ENCODE results near the gene GSTA3. TPM values are rescaled to one million over a fixed set of nuclear protein-coding genes. Genes with fewer than 3 reads are reported as not detected.
"Not testable (repeated sequence)": the region's sequence is repeated elsewhere in the genome, so short reads cannot be mapped to it uniquely, and the experiment has no call there.

The GSTA3 gene
- polyA plus RNA-seq (2013, experiment 1 of 2) = not detected
- polyA plus RNA-seq (2013, experiment 2 of 2) = not detected

DNA sequence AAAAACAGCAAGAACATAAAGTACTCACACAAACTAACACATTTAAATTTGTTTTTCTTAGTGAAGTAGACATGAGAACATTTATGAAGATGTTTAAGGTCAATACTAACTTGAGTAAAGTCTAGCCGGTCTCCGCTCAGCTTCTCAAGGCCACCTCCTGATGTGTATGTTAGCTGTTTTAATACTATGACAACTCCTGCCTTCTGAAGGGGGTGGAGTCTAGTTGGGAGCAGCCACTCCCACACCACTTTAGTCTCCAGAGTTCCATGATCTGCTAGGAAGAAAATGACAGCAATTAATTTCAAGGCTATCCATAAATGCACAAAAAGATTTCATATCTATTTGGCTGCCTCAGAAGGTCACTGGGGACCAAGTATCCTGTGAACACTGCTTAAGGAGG, at the start of gene GSTA3:
Gene GSTA3 (minus strand): TSS at position 168 of the 400 bp plus-strand sequence. CDS start 3,864 bp downstream, outside the sequence.
- peaks cover 5% of the 10 kb centered on the region for H3K9me3 ChIP-seq (ENCODE audit: control insufficient read depth, low read length)
- H3K4me1 ChIP-seq (ENCODE audit: control insufficient read depth, insufficient read depth, low read length, poor library complexity, severe bottlenecking) = no peaks in the 10 kb centered on the region
- no peaks in the 10 kb centered on the region for H3K36me3 ChIP-seq (ENCODE audit: control insufficient read depth, insufficient read depth, low read length)
- H3K27ac ChIP-seq (ENCODE audit: low read depth, low read length, severe bottlenecking) = no peak within 1 kb of the TSS
- 100% methylated on average over 2 of the region's 2 CpGs; no CpG with 5 or more reads in 1 of the 2 experiments for WGBS, 2 experiments (ENCODE audit: insufficient coverage in 2 of 2)
- no peak within 1 kb of the TSS for H3K4me3 ChIP-seq (ENCODE audit: extremely low read depth, insufficient read depth, low read length, poor library complexity, severe bottlenecking)

DNA sequence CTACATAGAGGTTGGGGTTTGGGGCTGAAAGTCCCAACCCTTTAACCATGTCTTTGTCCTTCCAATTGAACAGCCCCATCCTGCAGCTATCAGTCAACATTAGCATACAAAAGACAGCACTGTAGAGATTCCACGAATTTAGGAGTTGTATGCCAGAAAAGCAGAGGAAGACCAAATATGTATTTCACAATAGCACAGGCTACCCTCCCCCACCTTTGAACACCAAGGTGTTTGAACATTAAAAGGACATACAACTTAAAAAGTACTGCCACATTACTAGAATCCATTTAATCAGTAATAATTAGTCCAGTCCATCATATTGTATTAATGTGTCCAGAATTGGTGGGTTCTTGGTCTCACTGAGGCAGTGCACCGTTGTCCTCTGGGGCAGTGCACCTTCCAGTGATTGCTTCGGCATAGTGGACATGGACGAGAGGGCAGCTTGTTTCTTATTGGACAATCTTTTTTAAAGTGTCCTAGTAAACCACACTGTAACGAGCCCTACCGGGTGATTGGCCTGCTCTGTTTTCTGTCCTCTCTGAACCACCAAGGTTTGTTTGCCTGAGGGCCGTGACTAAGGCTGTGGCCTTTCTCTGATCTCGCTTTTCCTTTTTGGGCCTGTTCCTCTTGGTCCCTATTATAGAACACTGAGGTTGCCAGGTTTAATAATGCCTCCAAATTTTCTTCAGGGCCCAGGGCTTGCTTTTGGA, 49.2 kb upstream of the GSTA3 start:
- H3K27ac ChIP-seq (ENCODE audit: low read depth, low read length, severe bottlenecking) = no peak overlapping the region
- no peaks in the 10 kb centered on the region for H3K9me3 ChIP-seq (ENCODE audit: control insufficient read depth, low read length)
- no peak overlapping the region for H3K4me3 ChIP-seq (ENCODE audit: extremely low read depth, insufficient read depth, low read length, poor library complexity, severe bottlenecking)
- H3K4me1 ChIP-seq (ENCODE audit: control insufficient read depth, insufficient read depth, low read length, poor library complexity, severe bottlenecking) = no peaks in the 10 kb centered on the region
- no peaks in the 10 kb centered on the region for H3K36me3 ChIP-seq (ENCODE audit: control insufficient read depth, insufficient read depth, low read length)
- WGBS, 2 experiments (ENCODE audit: insufficient coverage in 2 of 2) = 70 to 82% methylated on average over 3 to 6 of the region's 8 CpGs

DNA sequence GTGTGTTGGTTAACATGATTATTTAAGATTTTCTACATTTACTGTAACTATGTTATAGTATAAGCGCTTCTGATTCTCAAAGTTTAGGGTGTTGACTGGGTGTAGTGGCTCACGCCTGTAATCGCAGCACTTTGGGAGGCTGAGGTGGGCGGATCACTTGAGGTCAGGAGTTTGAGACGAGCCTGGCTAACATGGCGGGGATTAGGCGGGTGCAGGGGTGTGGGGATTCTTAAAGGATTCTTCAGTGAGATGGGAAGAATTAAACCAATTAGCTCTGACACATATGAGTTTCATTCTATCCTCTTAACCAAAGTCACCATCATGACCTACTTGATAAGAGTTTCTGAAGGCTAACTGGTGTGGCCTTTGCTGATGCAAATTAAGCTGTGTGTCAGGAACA, 46.4 kb upstream of the GSTA3 start:
- WGBS, 2 experiments (ENCODE audit: insufficient coverage in 2 of 2) = 78 to 90% methylated on average over 2 to 5 of the region's 7 CpGs
- Histone ChIP-seq H3K9me3 (ENCODE audit: control insufficient read depth, low read length) (no peaks in the 10 kb centered on the region), H3K4me3 (ENCODE audit: extremely low read depth, insufficient read depth, low read length, poor library complexity, severe bottlenecking) (no peak overlapping the region), H3K4me1 (ENCODE audit: control insufficient read depth, insufficient read depth, low read length, poor library complexity, severe bottlenecking) (no peaks in the 10 kb centered on the region), H3K36me3 (ENCODE audit: control insufficient read depth, insufficient read depth, low read length) (no peaks in the 10 kb centered on the region), H3K27ac (ENCODE audit: low read depth, low read length, severe bottlenecking) (no peak overlapping the region)

DNA sequence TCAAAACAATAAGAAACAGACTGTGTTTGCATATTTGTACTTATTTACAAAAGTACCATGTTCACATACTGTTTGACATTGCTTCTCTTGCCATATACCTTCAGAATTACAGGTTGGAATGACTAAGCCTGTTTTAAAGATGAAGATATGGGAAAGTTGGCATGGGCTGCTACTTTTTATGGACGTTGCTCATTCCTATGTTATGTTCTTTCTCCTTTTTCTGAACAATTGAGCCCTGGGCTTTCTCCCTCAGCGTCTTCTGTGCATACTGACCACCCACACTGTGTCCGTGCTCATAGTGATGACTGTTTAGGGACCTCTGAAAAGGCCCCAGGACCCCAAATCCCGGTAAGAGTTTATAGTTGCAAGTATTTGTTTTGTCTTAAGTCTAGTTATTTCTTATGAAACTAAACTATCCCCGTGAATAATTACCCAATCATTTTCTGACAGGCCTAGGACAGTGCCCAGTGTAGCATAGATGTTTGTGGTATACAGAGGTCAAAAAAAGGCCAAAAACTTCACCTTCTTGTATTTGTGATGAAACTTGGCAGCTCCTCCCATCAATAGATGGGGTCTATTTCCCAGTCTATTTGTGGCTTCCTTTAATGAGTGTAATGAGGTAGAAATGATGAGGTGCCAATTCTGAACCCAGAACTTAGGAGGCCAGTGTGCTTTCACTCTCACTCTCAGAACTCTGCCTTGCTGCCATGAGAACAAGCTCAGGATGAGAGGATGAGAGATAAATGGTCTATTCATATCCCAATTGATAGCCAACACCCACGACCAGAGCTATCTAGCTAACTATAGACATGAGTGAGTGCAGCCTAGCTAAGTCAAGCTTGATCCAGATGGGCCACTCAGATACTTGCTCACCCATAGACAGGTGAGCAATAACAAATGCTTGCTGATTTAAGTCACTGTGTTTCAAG, 44.7 kb upstream of the GSTA3 start:
- Histone ChIP-seq H3K27ac (ENCODE audit: low read depth, low read length, severe bottlenecking) (no peak overlapping the region), H3K4me3 (ENCODE audit: extremely low read depth, insufficient read depth, low read length, poor library complexity, severe bottlenecking) (no peak overlapping the region), H3K4me1 (ENCODE audit: control insufficient read depth, insufficient read depth, low read length, poor library complexity, severe bottlenecking) (no peaks in the 10 kb centered on the region), H3K36me3 (ENCODE audit: control insufficient read depth, insufficient read depth, low read length) (no peaks in the 10 kb centered on the region), H3K9me3 (ENCODE audit: control insufficient read depth, low read length) (no peaks in the 10 kb centered on the region)
- 75% methylated on average over 2 of the region's 6 CpGs; no CpG with 5 or more reads in 1 of the 2 experiments for WGBS, 2 experiments (ENCODE audit: insufficient coverage in 2 of 2)

DNA sequence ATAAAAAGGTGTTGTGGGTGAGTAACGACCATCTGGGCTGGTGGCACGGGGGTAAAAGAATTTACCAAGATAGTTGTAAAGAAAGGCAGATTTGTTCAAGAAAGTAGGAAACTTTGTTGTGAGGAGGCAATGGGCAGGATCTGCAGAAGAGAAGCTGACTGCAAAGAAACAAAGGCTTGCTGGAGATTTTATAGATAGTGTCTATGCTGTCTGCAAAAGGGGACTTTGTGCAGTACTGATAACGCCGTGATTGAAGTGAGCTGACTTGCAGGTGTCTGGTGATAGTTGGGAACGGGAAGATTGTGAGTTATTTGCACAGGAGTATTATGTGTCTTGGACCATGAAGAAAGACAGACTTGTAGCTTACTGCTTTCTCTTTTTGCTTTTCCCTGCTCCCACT, 36.8 kb upstream of the GSTA3 start:
- Histone ChIP-seq H3K36me3 (ENCODE audit: control insufficient read depth, insufficient read depth, low read length) (no peaks in the 10 kb centered on the region), H3K4me3 (ENCODE audit: extremely low read depth, insufficient read depth, low read length, poor library complexity, severe bottlenecking) (no peak overlapping the region), H3K9me3 (ENCODE audit: control insufficient read depth, low read length) (no peaks in the 10 kb centered on the region), H3K4me1 (ENCODE audit: control insufficient read depth, insufficient read depth, low read length, poor library complexity, severe bottlenecking) (peaks cover 5% of the 10 kb centered on the region), H3K27ac (ENCODE audit: low read depth, low read length, severe bottlenecking) (no peak overlapping the region)
- 41 to 60% methylated on average over 4 of the region's 5 CpGs for WGBS, 2 experiments (ENCODE audit: insufficient coverage in 2 of 2)

DNA sequence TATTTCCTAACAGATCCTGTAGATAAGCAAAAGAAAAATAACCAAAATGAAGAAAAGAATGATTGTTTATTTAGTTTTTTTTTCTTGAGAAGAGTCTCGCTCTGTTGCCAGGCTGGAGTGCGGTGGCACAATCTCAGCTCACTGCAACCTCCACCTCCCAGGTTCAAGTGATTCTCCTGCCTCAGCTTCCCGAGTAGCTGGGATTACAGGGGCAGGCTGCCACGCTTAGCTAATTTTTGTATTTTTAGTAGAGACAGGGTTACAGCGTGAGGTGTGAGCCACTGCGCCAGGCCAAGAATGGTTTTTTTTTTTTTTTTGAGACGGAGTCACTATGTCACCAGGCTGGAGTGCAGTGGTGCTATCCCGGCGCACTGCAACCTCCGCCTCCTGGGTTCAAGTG, 33.3 kb upstream of the GSTA3 start:
- not testable (repeated sequence) for H3K4me3 ChIP-seq (ENCODE audit: extremely low read depth, insufficient read depth, low read length, poor library complexity, severe bottlenecking); H3K4me1 ChIP-seq (ENCODE audit: control insufficient read depth, insufficient read depth, low read length, poor library complexity, severe bottlenecking); H3K9me3 ChIP-seq (ENCODE audit: control insufficient read depth, low read length); H3K27ac ChIP-seq (ENCODE audit: low read depth, low read length, severe bottlenecking); H3K36me3 ChIP-seq (ENCODE audit: control insufficient read depth, insufficient read depth, low read length)
- 90 to 99% methylated on average over 8 to 9 of the region's 10 CpGs for WGBS, 2 experiments (ENCODE audit: insufficient coverage in 2 of 2)

DNA sequence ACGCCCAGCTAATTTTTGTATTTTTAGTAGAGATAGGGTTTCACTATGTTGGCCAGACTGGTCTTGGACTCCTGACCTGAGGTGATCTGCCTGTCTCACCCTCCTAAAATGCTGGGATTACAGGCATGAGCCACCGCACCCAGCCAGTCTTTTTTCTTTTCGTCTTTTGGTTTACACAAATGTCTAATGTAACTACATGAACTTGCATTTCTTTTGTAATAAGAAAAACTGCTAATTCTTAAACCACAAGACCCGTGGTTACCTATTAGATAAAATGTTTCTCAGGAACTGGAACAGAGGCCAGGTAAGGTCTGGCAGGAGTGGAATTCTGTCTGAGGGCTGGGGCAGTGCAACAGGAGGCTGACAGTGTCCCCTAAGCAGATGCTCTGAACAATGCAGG, 32.7 kb upstream of the GSTA3 start:
- no peak overlapping the region for H3K4me3 ChIP-seq (ENCODE audit: extremely low read depth, insufficient read depth, low read length, poor library complexity, severe bottlenecking)
- H3K27ac ChIP-seq (ENCODE audit: low read depth, low read length, severe bottlenecking) = no peak overlapping the region
- WGBS, 2 experiments (ENCODE audit: insufficient coverage in 2 of 2) = 86% methylated on average over 3 of the region's 4 CpGs; no CpG with 5 or more reads in 1 of the 2 experiments
- no peaks in the 10 kb centered on the region for H3K9me3 ChIP-seq (ENCODE audit: control insufficient read depth, low read length)
- H3K36me3 ChIP-seq (ENCODE audit: control insufficient read depth, insufficient read depth, low read length) = no peaks in the 10 kb centered on the region
- peaks cover 5% of the 10 kb centered on the region for H3K4me1 ChIP-seq (ENCODE audit: control insufficient read depth, insufficient read depth, low read length, poor library complexity, severe bottlenecking)

DNA sequence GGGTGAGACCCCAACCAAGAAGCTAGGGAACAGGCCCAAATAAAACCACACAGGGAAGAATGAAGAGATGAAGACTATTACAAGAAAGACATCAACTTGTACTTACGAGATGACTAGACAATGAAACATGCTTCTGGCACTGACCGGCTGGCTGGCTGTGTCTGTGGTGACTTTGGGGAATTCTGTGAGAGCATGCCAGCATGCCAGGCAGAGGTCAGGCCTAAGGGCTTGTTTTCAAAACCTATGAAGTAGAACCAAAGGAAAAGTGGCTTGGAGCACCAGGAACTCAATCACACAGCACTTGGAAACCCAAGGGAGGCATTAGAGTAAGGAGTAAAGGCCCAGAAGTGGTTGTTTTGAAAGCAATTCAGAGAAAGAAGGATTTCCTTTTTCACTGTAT, 28.4 kb upstream of the GSTA3 start:
- H3K27ac ChIP-seq (ENCODE audit: low read depth, low read length, severe bottlenecking) = no peak overlapping the region
- H3K36me3 ChIP-seq (ENCODE audit: control insufficient read depth, insufficient read depth, low read length) = no peaks in the 10 kb centered on the region
- H3K4me1 ChIP-seq (ENCODE audit: control insufficient read depth, insufficient read depth, low read length, poor library complexity, severe bottlenecking) = no peaks in the 10 kb centered on the region
- H3K4me3 ChIP-seq (ENCODE audit: extremely low read depth, insufficient read depth, low read length, poor library complexity, severe bottlenecking) = no peak overlapping the region
- H3K9me3 ChIP-seq (ENCODE audit: control insufficient read depth, low read length) = no peaks in the 10 kb centered on the region
- 89 to 92% methylated on average over 2 of the region's 2 CpGs for WGBS, 2 experiments (ENCODE audit: insufficient coverage in 2 of 2)

DNA sequence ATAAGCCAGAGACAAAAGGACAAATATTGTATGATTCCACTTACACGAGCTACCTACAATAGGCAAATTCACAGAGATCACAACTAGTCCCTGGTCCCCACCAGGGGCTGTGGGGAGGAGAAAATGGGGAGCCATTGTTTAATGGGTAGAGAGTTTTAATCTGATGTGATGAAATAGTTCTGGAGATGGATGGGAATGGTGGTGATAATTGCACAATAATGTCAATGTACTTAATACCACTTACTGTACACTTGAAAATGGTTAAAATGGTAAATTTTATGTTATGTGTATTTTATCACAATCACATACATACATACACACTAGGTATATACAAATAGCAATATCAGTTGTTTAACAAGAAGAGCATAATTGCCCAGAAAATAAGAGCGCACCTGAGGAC, 24.3 kb upstream of the GSTA3 start:
- 100% methylated on average over 1 of the region's 2 CpGs; no CpG with 5 or more reads in 1 of the 2 experiments for WGBS, 2 experiments (ENCODE audit: insufficient coverage in 2 of 2)
- Histone ChIP-seq H3K36me3 (ENCODE audit: control insufficient read depth, insufficient read depth, low read length) (no peaks in the 10 kb centered on the region), H3K4me1 (ENCODE audit: control insufficient read depth, insufficient read depth, low read length, poor library complexity, severe bottlenecking) (no peaks in the 10 kb centered on the region), H3K27ac (ENCODE audit: low read depth, low read length, severe bottlenecking) (no peak overlapping the region), H3K4me3 (ENCODE audit: extremely low read depth, insufficient read depth, low read length, poor library complexity, severe bottlenecking) (no peak overlapping the region), H3K9me3 (ENCODE audit: control insufficient read depth, low read length) (peaks cover 2% of the 10 kb centered on the region)

DNA sequence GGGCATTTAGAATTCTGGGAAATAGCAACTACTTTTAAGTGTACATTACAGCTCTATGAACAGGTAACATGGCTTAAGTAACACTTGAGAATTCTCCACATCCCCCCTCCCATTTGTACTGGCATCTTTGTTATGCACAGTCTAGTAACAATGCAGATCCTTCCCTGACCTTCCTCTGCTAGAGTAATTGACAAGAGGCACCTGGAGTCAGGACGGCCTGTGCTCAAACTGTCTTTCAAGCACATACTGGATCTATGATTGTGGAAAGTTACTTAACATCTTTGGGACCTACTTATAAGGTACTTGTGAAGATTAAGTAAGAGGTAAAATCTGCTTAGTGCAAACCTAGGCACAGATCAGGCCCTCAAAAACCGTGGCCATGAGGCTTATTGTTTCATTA, 21.9 kb upstream of the GSTA3 start:
- H3K9me3 ChIP-seq (ENCODE audit: control insufficient read depth, low read length) = peaks cover 3% of the 10 kb centered on the region
- H3K4me3 ChIP-seq (ENCODE audit: extremely low read depth, insufficient read depth, low read length, poor library complexity, severe bottlenecking) = no peak overlapping the region
- H3K27ac ChIP-seq (ENCODE audit: low read depth, low read length, severe bottlenecking) = no peak overlapping the region
- H3K36me3 ChIP-seq (ENCODE audit: control insufficient read depth, insufficient read depth, low read length) = no peaks in the 10 kb centered on the region
- WGBS, 2 experiments (ENCODE audit: insufficient coverage in 2 of 2) = 89 to 93% methylated on average over 1 of the region's 2 CpGs
- peaks cover 4% of the 10 kb centered on the region for H3K4me1 ChIP-seq (ENCODE audit: control insufficient read depth, insufficient read depth, low read length, poor library complexity, severe bottlenecking)
